ENCODE data around the gene TES.
"Not testable (repeated sequence)": the region's sequence is repeated elsewhere in the genome, so short reads cannot be mapped to it uniquely, and the experiment has no call there.

Gene TES

GRCh38 chr7:116290740-116291139, 80.4 kb downstream of the TES start:
- no peak for DNase-seq (ENCODE audit: low read depth)

GRCh38 chr7:116291937-116292336, 81.6 kb downstream of the TES start:
- no peak for DNase-seq (ENCODE audit: low read depth)

GRCh38 chr7:116292381-116292780, 82.0 kb downstream of the TES start:
- no peak for DNase-seq (ENCODE audit: low read depth)

GRCh38 chr7:116293139-116293538, 82.8 kb downstream of the TES start:
- no peak for DNase-seq (ENCODE audit: low read depth)

- DNase-seq (ENCODE audit: low read depth) = no peak
These were observed 83.3 kb downstream of the TES start for GRCh38 chr7:116293633-116294032.

- DNase-seq (ENCODE audit: low read depth) = not testable (repeated sequence)
These were observed 85.6 kb downstream of the TES start for GRCh38 chr7:116295903-116296302.

GRCh38 chr7:116298055-116298454, 87.7 kb downstream of the TES start:
- no peak for DNase-seq (ENCODE audit: low read depth)

- no peak for DNase-seq (ENCODE audit: low read depth)
These were observed 88.2 kb downstream of the TES start for GRCh38 chr7:116298576-116298975.

- no peak for DNase-seq (ENCODE audit: low read depth)
These were observed 95.4 kb downstream of the TES start for GRCh38 chr7:116305485-116306408.

GRCh38 chr7:116306409-116307048, 96.2 kb downstream of the TES start:
- DNase-seq (ENCODE audit: low read depth) = no peak

- DNase-seq (ENCODE audit: low read depth) = no peak
These were observed 96.9 kb downstream of the TES start for GRCh38 chr7:116307253-116307652.

All from activated T-cell treated with anti-CD3 and anti-CD28 coated beads for 1 hour (primary cell).